GM12874 (cell line): Measurements from ENCODE around the gene NUDT10.

Experiments used
- TF ChIP-seq, protein P1 (sequence below): IDR thresholded peaks from 2 replicates; pipeline ENCODE4 v1.5.1; 2011; ENCODE audit warnings: low read depth, mild to moderate bottlenecking, control low read depth, low read length, moderate library complexity; ENCODE audit not compliant: insufficient read depth

The NUDT10 gene

GRCh38 chrX:51376672-51377071 is 44.0 kb downstream of the NUDT10 start:
- TF ChIP-seq, protein P1, sequence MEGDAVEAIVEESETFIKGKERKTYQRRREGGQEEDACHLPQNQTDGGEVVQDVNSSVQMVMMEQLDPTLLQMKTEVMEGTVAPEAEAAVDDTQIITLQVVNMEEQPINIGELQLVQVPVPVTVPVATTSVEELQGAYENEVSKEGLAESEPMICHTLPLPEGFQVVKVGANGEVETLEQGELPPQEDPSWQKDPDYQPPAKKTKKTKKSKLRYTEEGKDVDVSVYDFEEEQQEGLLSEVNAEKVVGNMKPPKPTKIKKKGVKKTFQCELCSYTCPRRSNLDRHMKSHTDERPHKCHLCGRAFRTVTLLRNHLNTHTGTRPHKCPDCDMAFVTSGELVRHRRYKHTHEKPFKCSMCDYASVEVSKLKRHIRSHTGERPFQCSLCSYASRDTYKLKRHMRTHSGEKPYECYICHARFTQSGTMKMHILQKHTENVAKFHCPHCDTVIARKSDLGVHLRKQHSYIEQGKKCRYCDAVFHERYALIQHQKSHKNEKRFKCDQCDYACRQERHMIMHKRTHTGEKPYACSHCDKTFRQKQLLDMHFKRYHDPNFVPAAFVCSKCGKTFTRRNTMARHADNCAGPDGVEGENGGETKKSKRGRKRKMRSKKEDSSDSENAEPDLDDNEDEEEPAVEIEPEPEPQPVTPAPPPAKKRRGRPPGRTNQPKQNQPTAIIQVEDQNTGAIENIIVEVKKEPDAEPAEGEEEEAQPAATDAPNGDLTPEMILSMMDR, result no peak
